DOHH2 (cell line): Measurements from ENCODE around the gene A2M.

Experiments
- H3F3A ChIP-seq: fragments of 200-600 bp; sonication (generic), shearing (Covaris generic); 2 replicates; pipeline ENCODE4 v1.6.0; 2016; ENCODE audit warnings: antibody characterized with exemption, mild to moderate bottlenecking; ENCODE audit not compliant: control insufficient read depth, insufficient read depth
- H3K27ac ChIP-seq: fragments of 200-600 bp; sonication (generic); 2 replicates; pipeline ENCODE4 v1.5.1; 2014; ENCODE audit warnings: low read depth, mild to moderate bottlenecking, low read length, moderate library complexity
- H3K27me3 ChIP-seq: fragments of 200-600 bp; sonication (generic); 2 replicates; pipeline ENCODE4 v1.6.1; 2014; ENCODE audit warnings: mild to moderate bottlenecking, low read length, mixed read lengths; ENCODE audit not compliant: control insufficient read depth
- H3K36me3 ChIP-seq: fragments of 200-600 bp; sonication (generic); 2 replicates; pipeline ENCODE4 v1.6.1; 2014; ENCODE audit warnings: mild to moderate bottlenecking, low read length, moderate library complexity, mixed read lengths; ENCODE audit not compliant: control insufficient read depth
- H3K4me1 ChIP-seq: fragments of 200-600 bp; sonication (generic); 2 replicates; pipeline ENCODE4 v1.6.1; 2014; ENCODE audit warnings: mild to moderate bottlenecking, low read length, mixed read lengths; ENCODE audit not compliant: control insufficient read depth
- H3K4me2 ChIP-seq: fragments of 200-600 bp; sonication (generic); 2 replicates; pipeline ENCODE4 v1.6.0; 2014; ENCODE audit warnings: mild to moderate bottlenecking, low read length, moderate library complexity
- H3K4me3 ChIP-seq: fragments of 200-600 bp; sonication (generic); 2 replicates; pipeline ENCODE4 v1.5.1; 2014; ENCODE audit warnings: mild to moderate bottlenecking, low read length, mixed read lengths
- H3K79me2 ChIP-seq: fragments of 200-600 bp; sonication (generic); 2 replicates; pipeline ENCODE4 v1.6.1; 2014; ENCODE audit warnings: mild to moderate bottlenecking, low read length, mixed read lengths; ENCODE audit not compliant: control insufficient read depth
- H3K9me2 ChIP-seq: fragments of 200-600 bp; sonication (generic); replicated peaks from 2 replicates; pipeline ENCODE4 v1.6.1; 2014; ENCODE audit warnings: mild to moderate bottlenecking, low read length, mixed read lengths; ENCODE audit not compliant: control insufficient read depth
- H3K9me3 ChIP-seq: fragments of 200-600 bp; sonication (generic); 2 replicates; pipeline ENCODE4 v1.6.1; 2014; ENCODE audit warnings: antibody characterized with exemption, low read length, mixed read lengths; ENCODE audit not compliant: control insufficient read depth, insufficient read depth
- H4K20me1 ChIP-seq: fragments of 200-600 bp; sonication (generic); 2 replicates; pipeline ENCODE4 v1.6.0; 2014; ENCODE audit warnings: low read depth, mild to moderate bottlenecking, antibody characterized with exemption, low read length, moderate library complexity; ENCODE audit not compliant: control insufficient read depth, insufficient read depth
- EZH2phosphoT487 ChIP-seq: fragments of 200-600 bp; sonication (generic); IDR thresholded peaks from 2 replicates; pipeline ENCODE4 v1.6.1; 2017; ENCODE audit warnings: borderline replicate concordance, mild to moderate bottlenecking, antibody characterized with exemption, low read length, moderate library complexity, mixed read lengths
- TF ChIP-seq, protein P1 (sequence below): fragments of 200-600 bp; sonication (generic); IDR thresholded peaks from one replicate; pipeline ENCODE4 v1.5.1; 2014; ENCODE audit warnings: antibody characterized with exemption, mild to moderate bottlenecking, low read depth, low read length; ENCODE audit not compliant: poor library complexity, severe bottlenecking

A2M gene

DNA sequence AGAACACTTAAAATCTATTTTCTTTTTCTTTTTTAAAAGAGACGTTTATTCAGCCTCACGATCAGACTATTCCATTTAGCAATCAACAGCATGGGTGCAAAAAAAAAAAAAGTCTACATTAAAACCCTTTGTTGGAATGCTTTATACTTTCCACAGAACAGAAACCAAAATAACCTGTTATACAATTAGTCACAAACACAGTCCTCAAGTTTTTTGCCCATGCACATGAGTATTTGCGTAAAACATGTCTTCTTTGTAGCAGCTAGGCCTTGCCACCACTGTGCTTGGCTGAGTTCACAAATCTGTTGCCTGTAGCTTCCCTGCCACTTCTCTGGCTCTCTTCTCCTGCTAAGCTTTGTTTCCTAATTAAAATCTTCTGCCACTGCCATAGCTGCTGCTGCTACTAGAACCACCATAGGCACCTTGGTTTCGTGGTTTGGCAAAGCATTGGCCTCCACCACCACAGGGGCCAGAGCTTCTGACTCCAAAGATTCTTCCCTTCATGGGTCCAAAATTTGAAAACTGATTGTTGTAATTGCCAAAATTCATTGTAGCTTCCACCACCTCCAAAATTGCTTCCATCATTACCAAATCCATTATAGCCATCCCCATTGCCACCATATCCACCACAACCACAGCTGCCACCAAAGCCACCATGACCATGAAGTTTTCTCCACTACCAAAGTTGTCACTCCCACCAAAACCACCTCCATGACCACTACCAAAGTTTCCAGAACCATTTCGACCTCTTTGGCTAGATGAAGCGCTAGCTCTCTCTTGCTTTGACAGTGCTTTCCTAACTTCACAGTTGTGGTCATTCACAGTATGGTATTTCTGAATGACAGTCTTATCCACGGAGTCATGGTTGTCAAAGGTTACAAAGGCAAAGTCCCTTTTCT lies 88.3 kb downstream of the A2M start:
- Histone ChIP-seq H3K36me3 (no peaks in the 10 kb centered on the region), H3K4me1 (no peaks in the 10 kb centered on the region), H4K20me1 (no peaks in the 10 kb centered on the region), H3K27ac (no peak overlapping the region), H3F3A (no peaks in the 10 kb centered on the region), H3K79me2 (no peaks in the 10 kb centered on the region), H3K9me2 (no peaks in the 10 kb centered on the region), H3K27me3 (no peaks in the 10 kb centered on the region), H3K9me3 (no peaks in the 10 kb centered on the region), H3K4me2 (no peak overlapping the region), H3K4me3 (no peak overlapping the region)
- TF ChIP-seq, protein P1, sequence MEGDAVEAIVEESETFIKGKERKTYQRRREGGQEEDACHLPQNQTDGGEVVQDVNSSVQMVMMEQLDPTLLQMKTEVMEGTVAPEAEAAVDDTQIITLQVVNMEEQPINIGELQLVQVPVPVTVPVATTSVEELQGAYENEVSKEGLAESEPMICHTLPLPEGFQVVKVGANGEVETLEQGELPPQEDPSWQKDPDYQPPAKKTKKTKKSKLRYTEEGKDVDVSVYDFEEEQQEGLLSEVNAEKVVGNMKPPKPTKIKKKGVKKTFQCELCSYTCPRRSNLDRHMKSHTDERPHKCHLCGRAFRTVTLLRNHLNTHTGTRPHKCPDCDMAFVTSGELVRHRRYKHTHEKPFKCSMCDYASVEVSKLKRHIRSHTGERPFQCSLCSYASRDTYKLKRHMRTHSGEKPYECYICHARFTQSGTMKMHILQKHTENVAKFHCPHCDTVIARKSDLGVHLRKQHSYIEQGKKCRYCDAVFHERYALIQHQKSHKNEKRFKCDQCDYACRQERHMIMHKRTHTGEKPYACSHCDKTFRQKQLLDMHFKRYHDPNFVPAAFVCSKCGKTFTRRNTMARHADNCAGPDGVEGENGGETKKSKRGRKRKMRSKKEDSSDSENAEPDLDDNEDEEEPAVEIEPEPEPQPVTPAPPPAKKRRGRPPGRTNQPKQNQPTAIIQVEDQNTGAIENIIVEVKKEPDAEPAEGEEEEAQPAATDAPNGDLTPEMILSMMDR = no peak
- TF ChIP-seq EZH2phosphoT487 = no peak

DNA sequence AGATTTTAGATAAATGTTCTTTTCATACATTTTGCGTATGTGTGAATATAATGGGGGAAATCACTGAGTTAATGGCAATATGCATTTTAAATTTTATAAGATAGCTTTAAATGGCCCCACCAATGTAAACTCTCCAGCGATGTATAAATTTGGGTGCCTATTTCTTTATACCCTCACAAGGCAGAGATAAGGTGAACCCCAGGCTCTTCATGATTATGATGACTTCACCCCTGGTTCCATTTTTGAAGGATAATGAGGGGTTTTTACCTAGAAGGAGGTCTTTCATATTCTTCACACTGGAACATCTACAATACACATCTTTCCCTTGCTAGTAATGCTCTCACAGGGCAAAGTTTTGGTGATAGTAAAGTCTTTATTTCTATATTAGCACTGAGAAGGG lies 91.2 kb downstream of the A2M start:
- H3K36me3 ChIP-seq = no peaks in the 10 kb centered on the region
- H3K9me2 ChIP-seq = no peaks in the 10 kb centered on the region
- H3K9me3 ChIP-seq = no peaks in the 10 kb centered on the region
- H3F3A ChIP-seq = no peaks in the 10 kb centered on the region
- no peak for TF ChIP-seq EZH2phosphoT487
- TF ChIP-seq, protein P1 = no peak
- no peak overlapping the region for H3K27ac ChIP-seq
- no peak overlapping the region for H3K4me3 ChIP-seq
- no peak overlapping the region for H3K4me2 ChIP-seq
- H3K79me2 ChIP-seq = no peaks in the 10 kb centered on the region
- H3K4me1 ChIP-seq = no peaks in the 10 kb centered on the region
- no peaks in the 10 kb centered on the region for H4K20me1 ChIP-seq
- H3K27me3 ChIP-seq = no peaks in the 10 kb centered on the region

DNA sequence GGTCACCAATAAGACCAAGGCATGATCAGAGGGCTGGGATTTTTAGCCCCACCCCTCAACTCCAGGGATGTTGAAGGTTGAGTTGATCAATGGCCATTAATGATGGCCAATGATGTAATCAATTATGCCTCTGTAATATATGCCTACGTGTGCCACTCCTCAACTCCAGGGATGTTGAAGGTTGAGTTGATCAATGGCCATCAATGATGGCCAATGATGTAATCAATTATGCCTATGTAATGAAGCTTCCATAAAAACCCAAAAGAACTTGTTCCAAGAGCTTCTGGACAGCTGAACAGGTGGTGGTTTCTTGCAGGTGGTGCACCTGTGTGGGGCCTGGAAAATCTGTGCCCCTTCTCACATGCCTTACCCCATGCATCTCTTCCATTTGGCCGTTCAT lies 93.1 kb downstream of the A2M start:
- Histone ChIP-seq H3K79me2 (no peaks in the 10 kb centered on the region), H3K4me3 (no peak overlapping the region), H3K9me2 (no peaks in the 10 kb centered on the region), H3K36me3 (no peaks in the 10 kb centered on the region), H3F3A (no peaks in the 10 kb centered on the region), H4K20me1 (no peaks in the 10 kb centered on the region), H3K27me3 (no peaks in the 10 kb centered on the region), H3K27ac (no peak overlapping the region), H3K9me3 (peaks cover 3% of the 10 kb centered on the region), H3K4me2 (no peak overlapping the region), H3K4me1 (no peaks in the 10 kb centered on the region)
- TF ChIP-seq, protein P1 = no peak
